ENCODE data around the gene RPS15.

Gene RPS15

GRCh38 chr19:1449467-1450442 lies 11.6 kb downstream of the RPS15 start, which contains the start of gene APC2:
APC2 (plus strand) TSS chr19:1450121; CDS start chr19:1453002, 2,881 bp downstream.
- TF ChIP-seq, protein P1, sequence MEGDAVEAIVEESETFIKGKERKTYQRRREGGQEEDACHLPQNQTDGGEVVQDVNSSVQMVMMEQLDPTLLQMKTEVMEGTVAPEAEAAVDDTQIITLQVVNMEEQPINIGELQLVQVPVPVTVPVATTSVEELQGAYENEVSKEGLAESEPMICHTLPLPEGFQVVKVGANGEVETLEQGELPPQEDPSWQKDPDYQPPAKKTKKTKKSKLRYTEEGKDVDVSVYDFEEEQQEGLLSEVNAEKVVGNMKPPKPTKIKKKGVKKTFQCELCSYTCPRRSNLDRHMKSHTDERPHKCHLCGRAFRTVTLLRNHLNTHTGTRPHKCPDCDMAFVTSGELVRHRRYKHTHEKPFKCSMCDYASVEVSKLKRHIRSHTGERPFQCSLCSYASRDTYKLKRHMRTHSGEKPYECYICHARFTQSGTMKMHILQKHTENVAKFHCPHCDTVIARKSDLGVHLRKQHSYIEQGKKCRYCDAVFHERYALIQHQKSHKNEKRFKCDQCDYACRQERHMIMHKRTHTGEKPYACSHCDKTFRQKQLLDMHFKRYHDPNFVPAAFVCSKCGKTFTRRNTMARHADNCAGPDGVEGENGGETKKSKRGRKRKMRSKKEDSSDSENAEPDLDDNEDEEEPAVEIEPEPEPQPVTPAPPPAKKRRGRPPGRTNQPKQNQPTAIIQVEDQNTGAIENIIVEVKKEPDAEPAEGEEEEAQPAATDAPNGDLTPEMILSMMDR (IDR thresholded peaks at IDR 0.05; ENCODE audit: low read depth, low read length, missing control alignments) = no peak
- DNase-seq (ENCODE audit: extremely low read depth, low read depth) = no peak
- H3K4me3 ChIP-seq (replicated peaks; ENCODE audit: low read depth, low read length) = no peak within 1 kb of the TSS

DNA sequence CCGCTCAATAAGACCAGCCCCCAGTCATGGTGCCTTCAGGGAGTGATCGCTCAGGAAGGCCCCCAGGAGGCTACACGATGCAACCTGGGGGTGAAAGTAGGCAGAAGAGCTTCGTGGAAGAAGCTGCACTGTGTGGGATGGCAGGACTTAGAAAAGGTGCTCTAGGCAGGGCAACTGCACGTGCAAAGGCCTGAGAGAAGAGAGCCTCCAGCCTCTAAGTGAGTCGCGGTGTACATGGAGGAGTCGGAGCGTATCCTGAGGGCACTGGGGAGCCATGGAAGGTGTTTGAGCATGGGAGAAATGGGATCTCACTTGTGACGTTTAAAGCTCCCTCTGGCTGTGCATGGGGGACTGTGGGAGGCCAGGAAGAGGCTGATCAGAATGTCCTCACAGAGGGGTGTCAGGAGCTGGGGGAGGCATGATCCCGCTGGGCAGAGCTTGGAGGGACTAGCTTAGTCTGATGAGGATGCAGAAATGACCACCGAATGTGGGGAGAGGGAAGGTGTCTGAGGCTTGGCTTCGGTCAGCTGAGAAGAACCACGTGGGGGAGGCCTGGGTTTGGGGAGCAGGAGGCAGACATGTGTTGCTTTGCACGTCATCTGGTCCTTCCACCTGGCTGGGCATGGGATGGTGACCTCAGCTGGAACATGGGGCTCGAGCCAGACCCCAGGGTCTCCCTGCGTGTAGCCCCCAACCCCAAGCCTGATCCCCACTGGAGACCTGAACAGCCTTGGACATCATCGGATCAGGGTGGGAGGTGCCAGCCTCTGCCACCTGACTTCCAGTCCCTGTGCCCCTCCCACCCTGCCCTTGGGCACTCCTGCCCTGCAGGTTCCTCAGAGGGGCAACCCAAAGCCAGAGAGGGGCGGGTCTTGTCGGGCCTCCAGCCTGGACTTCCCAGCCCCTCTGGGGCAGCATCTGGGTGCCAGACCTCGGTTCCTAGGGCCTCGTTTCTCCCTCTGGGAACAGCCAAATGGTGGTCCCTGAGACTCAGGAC lies 12.8 kb downstream of the RPS15 start:
- no peak for DNase-seq (ENCODE audit: extremely low read depth, low read depth)
- H3K4me3 ChIP-seq (replicated peaks; ENCODE audit: low read depth, low read length) = no peak overlapping the region
- TF ChIP-seq, protein P1 (IDR thresholded peaks at IDR 0.05; ENCODE audit: low read depth, low read length, missing control alignments) = no peak

- DNase-seq (ENCODE audit: extremely low read depth, low read depth) = no peak
- TF ChIP-seq, protein P1 (IDR thresholded peaks at IDR 0.05; ENCODE audit: low read depth, low read length, missing control alignments) = no peak
- no peak overlapping the region for H3K4me3 ChIP-seq (replicated peaks; ENCODE audit: low read depth, low read length)
Observed at GRCh38 chr19:1451916-1452801, 14.0 kb downstream of the RPS15 start.

- TF ChIP-seq, protein P1 (IDR thresholded peaks at IDR 0.05; ENCODE audit: low read depth, low read length, missing control alignments) = no peak
- no peak for DNase-seq (ENCODE audit: extremely low read depth, low read depth)
- H3K4me3 ChIP-seq (replicated peaks; ENCODE audit: low read depth, low read length) = no peak overlapping the region
Observed at GRCh38 chr19:1452802-1453524, 14.8 kb downstream of the RPS15 start.

GRCh38 chr19:1453525-1454364 lies 15.5 kb downstream of the RPS15 start:
- DNase-seq (ENCODE audit: extremely low read depth, low read depth) = no peak
- TF ChIP-seq, protein P1 (IDR thresholded peaks at IDR 0.05; ENCODE audit: low read depth, low read length, missing control alignments) = no peak
- no peak overlapping the region for H3K4me3 ChIP-seq (replicated peaks; ENCODE audit: low read depth, low read length)
